Activated CD4-positive, alpha-beta T cell treated with anti-CD3 and anti-CD28 coated beads for 1 hour (primary cell): ENCODE measurements around the gene RHBDL1.
A peak's percentile ranks its signal among the peaks of the same experiment; 100 is the strongest.

Experiments used
- DNase-seq: peaks from one replicate; pipeline ENCODE4 v3.0.0-alpha.2; 2020

Gene RHBDL1

GRCh38 chr16:674968-675883, at the start of gene RHBDL1:
Gene RHBDL1 (plus strand): TSS chr16:675671. CDS start chr16:675791, 120 bp downstream.
- no peak for DNase-seq

GRCh38 chr16:625977-626765, 49.3 kb upstream of the RHBDL1 start:
- DNase-seq, result no peak

- DNase-seq, result no peak
Measured at GRCh38 chr16:626787-627453, 48.6 kb upstream of the RHBDL1 start.

GRCh38 chr16:627454-628239, 47.8 kb upstream of the RHBDL1 start:
- DNase-seq, result no peak

GRCh38 chr16:628321-629061, 47.0 kb upstream of the RHBDL1 start:
- no peak for DNase-seq

GRCh38 chr16:629185-629832, 46.2 kb upstream of the RHBDL1 start:
- no peak for DNase-seq

GRCh38 chr16:629833-630248, 45.6 kb upstream of the RHBDL1 start:
- DNase-seq, result no peak

- DNase-seq, result no peak
Measured at GRCh38 chr16:630249-630814, 45.1 kb upstream of the RHBDL1 start.

- no peak for DNase-seq
Measured at GRCh38 chr16:630815-631405, 44.6 kb upstream of the RHBDL1 start, which contains the start of gene WFIKKN1. Gene WFIKKN1 (plus strand): TSS chr16:630985. CDS start chr16:631254, 269 bp downstream.

- DNase-seq, result no peak
Measured at GRCh38 chr16:631808-632358, 43.6 kb upstream of the RHBDL1 start.

GRCh38 chr16:632486-633335, 42.8 kb upstream of the RHBDL1 start:
- no peak for DNase-seq

- no peak for DNase-seq
Measured at GRCh38 chr16:633336-634050, 42.0 kb upstream of the RHBDL1 start.

- DNase-seq, result no peak
Measured at GRCh38 chr16:634051-634670, 41.3 kb upstream of the RHBDL1 start.

- DNase-seq, result no peak
Measured at GRCh38 chr16:634996-635395, 40.5 kb upstream of the RHBDL1 start.

GRCh38 chr16:635573-636205, 39.8 kb upstream of the RHBDL1 start:
- DNase-seq, result no peak

- peak; percentile 88 for DNase-seq
Measured at GRCh38 chr16:636206-637080, 39.0 kb upstream of the RHBDL1 start, which contains the start of gene METTL26. Gene METTL26 (minus strand): TSS chr16:636305. CDS start chr16:636290, 15 bp downstream.
